SK-N-SH treated with all-trans-retinoic acid at 6 μM for 48 hours (cell line): ENCODE data around the gene CST2.

Source experiments
- ATAC-seq: fragments of 200-7000 bp; cut with Tn5 transposase; 3 replicates; pipeline ENCODE4 v1.9.1; 2020; ENCODE audit warnings: mild to moderate bottlenecking, moderate library complexity
- ARNTL ChIP-seq: fragments of 450-650 bp; formaldehyde crosslinking; IDR thresholded peaks from 2 replicates; pipeline ENCODE4 v1.5.0; 2020; ENCODE audit warnings: low read depth, mild to moderate bottlenecking, moderate library complexity, borderline replicate concordance
- BACH2 ChIP-seq: fragments of 250-450 bp; sonication (Bioruptor Pico); IDR thresholded peaks from 2 replicates; pipeline ENCODE4 v1.9.0; 2021; ENCODE audit warnings: mild to moderate bottlenecking, borderline replicate concordance
- CREB5 ChIP-seq: fragments of 250-450 bp; sonication (Bioruptor Pico); IDR thresholded peaks from 2 replicates; pipeline ENCODE4 v1.5.1; 2020; ENCODE audit warnings: low read depth, mild to moderate bottlenecking, moderate library complexity
- CSRNP3 ChIP-seq: fragments of 250-450 bp; sonication (Bioruptor Pico); IDR thresholded peaks from 2 replicates; pipeline ENCODE4 v1.5.1; 2021; ENCODE audit warnings: mild to moderate bottlenecking, moderate library complexity
- ESRRG ChIP-seq: fragments of 250-450 bp; sonication (Bioruptor Pico); IDR thresholded peaks from 2 replicates; pipeline ENCODE4 v1.6.1; 2021; ENCODE audit warnings: mild to moderate bottlenecking
- GLIS3 ChIP-seq: fragments of 250-450 bp; sonication (Bioruptor Pico); IDR thresholded peaks from 2 replicates; pipeline ENCODE4 v1.5.0; 2020; ENCODE audit warnings: mild to moderate bottlenecking, moderate library complexity
- ISL1 ChIP-seq: fragments of 250-450 bp; sonication (Bioruptor Pico); IDR thresholded peaks from 2 replicates; pipeline ENCODE4 v2.1.2; 2022; ENCODE audit warnings: mild to moderate bottlenecking, moderate library complexity
- OSR1 ChIP-seq: fragments of 250-450 bp; sonication (Bioruptor Pico); IDR thresholded peaks from 2 replicates; pipeline ENCODE4 v1.8.0; 2022; ENCODE audit warnings: moderate library complexity, mild to moderate bottlenecking, inconsistent platforms
- PATZ1 ChIP-seq: fragments of 250-450 bp; sonication (Bioruptor Pico); IDR thresholded peaks from 2 replicates; pipeline ENCODE4 v1.8.0; 2020; ENCODE audit warnings: mild to moderate bottlenecking, moderate library complexity, borderline replicate concordance
- POU6F1 ChIP-seq: fragments of 250-450 bp; sonication (Bioruptor Pico); IDR thresholded peaks from 2 replicates; pipeline ENCODE4 v1.8.0; 2021; ENCODE audit warnings: low read depth, mild to moderate bottlenecking, moderate library complexity, borderline replicate concordance
- PPARA ChIP-seq: fragments of 250-450 bp; sonication (Bioruptor Pico); IDR thresholded peaks from 2 replicates; pipeline ENCODE4 v1.5.0; 2020; ENCODE audit warnings: mild to moderate bottlenecking, borderline replicate concordance
- RARB ChIP-seq: fragments of 250-450 bp; sonication (Bioruptor Pico); IDR thresholded peaks from 2 replicates; pipeline ENCODE4 v1.8.0; 2021; ENCODE audit warnings: mild to moderate bottlenecking, moderate library complexity
- SNAI2 ChIP-seq: fragments of 250-450 bp; sonication (Bioruptor Pico); IDR thresholded peaks from 2 replicates; pipeline ENCODE4 v1.5.0; 2020; ENCODE audit warnings: mild to moderate bottlenecking, moderate library complexity
- TOX ChIP-seq: fragments of 250-450 bp; sonication (Bioruptor Pico); IDR thresholded peaks from 2 replicates; pipeline ENCODE4 v1.8.0; 2021; ENCODE audit warnings: mild to moderate bottlenecking, moderate library complexity, borderline replicate concordance
- TSHZ2 ChIP-seq: fragments of 250-450 bp; sonication (Bioruptor Pico); IDR thresholded peaks from 2 replicates; pipeline ENCODE4 v1.5.0; 2020; ENCODE audit warnings: mild to moderate bottlenecking, moderate library complexity
- ZC3H10 ChIP-seq: fragments of 250-450 bp; sonication (Bioruptor Pico); IDR thresholded peaks from 2 replicates; pipeline ENCODE4 v1.5.1; 2021; ENCODE audit warnings: mild to moderate bottlenecking, moderate library complexity
- ZFP3 ChIP-seq: fragments of 250-450 bp; sonication (Bioruptor Pico); IDR thresholded peaks from 2 replicates; pipeline ENCODE4 v1.5.0; 2020; ENCODE audit warnings: mild to moderate bottlenecking, moderate library complexity
- ZNF70 ChIP-seq: fragments of 450-650 bp; formaldehyde crosslinking; IDR thresholded peaks from 2 replicates; pipeline ENCODE4 v1.5.0; 2020; ENCODE audit warnings: mild to moderate bottlenecking, moderate library complexity
- ZNF8 ChIP-seq: fragments of 450-650 bp; formaldehyde crosslinking; IDR thresholded peaks from 2 replicates; pipeline ENCODE4 v1.5.0; 2020; ENCODE audit warnings: mild to moderate bottlenecking, moderate library complexity

The CST2 gene

GRCh38 chr20:23776067-23776771, 50.3 kb downstream of the CST2 start:
- no peak for ATAC-seq
- no peak for TF ChIP-seq CSRNP3
- TF ChIP-seq TOX: no peak
- TF ChIP-seq PATZ1 (CRISPR knock-in tag): no peak
- no peak for TF ChIP-seq RARB (CRISPR knock-in tag)
- TF ChIP-seq PPARA (CRISPR knock-in tag): no peak
- TF ChIP-seq ESRRG (CRISPR knock-in tag): no peak
- no peak for TF ChIP-seq POU6F1 (CRISPR knock-in tag)
- TF ChIP-seq ZNF70 (CRISPR knock-in tag): no peak

GRCh38 chr20:23774081-23774480, 52.4 kb downstream of the CST2 start:
- TF ChIP-seq TOX: no peak
- TF ChIP-seq TSHZ2 (CRISPR knock-in tag): no peak
- no peak for TF ChIP-seq RARB (CRISPR knock-in tag)
- TF ChIP-seq BACH2: no peak
- TF ChIP-seq PATZ1 (CRISPR knock-in tag): no peak
- no peak for TF ChIP-seq ARNTL (CRISPR knock-in tag)
- no peak for TF ChIP-seq CREB5
- no peak for TF ChIP-seq ZNF8 (CRISPR knock-in tag)
- no peak for TF ChIP-seq SNAI2 (CRISPR knock-in tag)
- TF ChIP-seq ZFP3 (CRISPR knock-in tag): no peak
- no peak for TF ChIP-seq OSR1 (CRISPR knock-in tag)
- no peak for TF ChIP-seq PPARA (CRISPR knock-in tag)
- TF ChIP-seq POU6F1 (CRISPR knock-in tag): no peak
- no peak for TF ChIP-seq GLIS3 (CRISPR knock-in tag)
- no peak for TF ChIP-seq ISL1
- TF ChIP-seq ZC3H10 (CRISPR knock-in tag): no peak
- no peak for ATAC-seq
